GM19099 (cell line): ENCODE results near the gene NFU1.

Experiments used
- POLR2A ChIP-seq: IDR thresholded peaks from 3 replicates; pipeline ENCODE4 v1.6.1; 2011; ENCODE audit warnings: low read depth; ENCODE audit not compliant: insufficient read length; ENCODE audit errors: extremely low read depth

NFU1 gene

GRCh38 chr2:69416147-69416546, 21.1 kb downstream of the NFU1 start:
- no peak for TF ChIP-seq POLR2A

DNA sequence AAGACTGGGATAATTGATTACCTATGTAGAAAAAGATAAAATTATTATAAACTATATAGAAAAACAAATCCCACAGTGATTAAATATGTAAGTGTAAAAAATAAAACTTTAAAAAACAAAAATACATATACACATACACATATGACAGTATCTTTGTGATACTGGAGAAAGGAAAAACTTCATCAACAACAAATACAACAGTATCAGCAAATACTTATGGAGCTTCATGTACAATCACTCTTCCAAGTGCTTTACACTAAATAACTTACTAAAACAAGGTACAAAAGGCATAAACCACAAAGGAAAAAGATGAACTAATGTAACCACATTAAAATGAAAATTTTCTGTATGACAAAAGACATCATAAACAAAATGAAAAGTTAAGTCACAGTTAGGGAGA, 26.1 kb downstream of the NFU1 start:
- no peak for TF ChIP-seq POLR2A

GRCh38 chr2:69405306-69405705, 31.9 kb downstream of the NFU1 start:
- no peak for TF ChIP-seq POLR2A

GRCh38 chr2:69400121-69400520, 37.1 kb downstream of the NFU1 start:
- TF ChIP-seq POLR2A = no peak

GRCh38 chr2:69397234-69397633, 40.0 kb downstream of the NFU1 start:
- TF ChIP-seq POLR2A = no peak

DNA sequence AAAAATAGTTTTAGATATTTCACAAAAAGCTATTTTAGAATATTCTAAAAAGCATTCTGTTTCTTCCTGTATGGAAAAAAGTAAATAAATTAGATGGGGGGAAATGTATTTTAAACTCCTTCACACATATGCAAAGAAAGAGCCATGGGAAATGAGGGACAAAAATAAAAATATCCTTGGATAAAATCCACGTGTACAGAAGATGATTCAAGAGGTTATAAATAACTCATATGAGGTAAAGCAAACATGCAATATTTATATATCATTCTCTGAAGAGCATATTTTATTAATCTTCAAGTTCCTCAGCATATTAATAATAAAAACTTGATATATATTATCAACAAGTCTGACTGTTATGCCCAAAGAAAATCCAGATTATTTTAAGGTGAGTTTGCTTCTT, 41.4 kb downstream of the NFU1 start:
- TF ChIP-seq POLR2A = no peak

DNA sequence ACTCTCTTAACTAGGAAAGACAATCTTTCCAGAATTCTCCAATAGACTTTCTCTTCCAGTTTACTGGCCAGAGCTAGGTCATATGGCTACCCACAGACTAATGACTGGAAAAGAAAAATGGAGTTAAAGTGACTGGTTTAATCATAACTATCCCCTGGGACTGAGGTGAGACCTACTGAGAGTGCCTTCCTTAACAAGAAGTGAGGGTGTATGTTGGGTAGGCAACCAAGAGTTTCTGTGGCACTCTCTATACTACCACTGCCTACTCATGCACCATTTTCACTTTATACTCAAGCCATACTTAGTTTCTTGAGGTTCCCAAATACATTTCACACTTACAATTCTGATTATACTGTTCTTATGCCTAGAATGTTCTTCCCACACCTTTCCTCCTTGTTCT, 43.3 kb downstream of the NFU1 start:
- no peak for TF ChIP-seq POLR2A

- TF ChIP-seq POLR2A = no peak
Observed at GRCh38 chr2:69390471-69390870, 46.8 kb downstream of the NFU1 start.

GRCh38 chr2:69390001-69390400, 47.2 kb downstream of the NFU1 start:
- no peak for TF ChIP-seq POLR2A

GRCh38 chr2:69389271-69389670, 48.0 kb downstream of the NFU1 start:
- TF ChIP-seq POLR2A = no peak

DNA sequence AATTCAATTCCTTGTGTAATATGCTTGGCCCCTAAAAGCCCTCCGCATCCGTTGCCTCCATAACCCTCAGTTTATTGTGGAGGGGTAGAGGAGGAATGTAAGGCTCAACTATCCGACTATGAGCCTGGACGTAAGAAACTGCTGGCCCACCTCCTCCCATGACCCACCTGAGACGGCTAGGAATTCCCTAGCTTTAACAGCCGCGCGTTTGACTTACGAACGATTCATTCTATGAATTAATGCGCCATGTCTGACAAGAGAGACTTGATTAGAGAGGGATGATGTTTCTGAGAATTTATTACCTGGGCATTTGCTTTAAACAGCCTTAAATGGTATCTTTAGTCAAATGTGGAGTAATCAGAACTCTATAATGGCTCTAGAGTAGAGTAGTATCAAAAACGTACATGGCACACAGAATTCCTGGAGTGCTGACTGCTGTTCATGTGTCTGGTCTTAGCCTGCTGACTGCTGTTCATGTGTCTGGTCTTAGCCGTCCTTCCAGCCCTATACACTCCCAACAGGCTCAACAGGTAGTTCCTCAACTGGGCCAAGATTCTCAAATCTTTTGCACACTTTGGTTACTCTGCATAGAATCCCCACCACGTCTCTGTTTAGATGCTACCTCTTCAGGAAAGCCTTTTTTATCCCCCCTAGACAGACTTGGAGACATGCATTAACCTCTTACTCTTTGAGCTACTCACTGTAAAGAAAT, 49.3 kb downstream of the NFU1 start:
- TF ChIP-seq POLR2A = no peak

DNA sequence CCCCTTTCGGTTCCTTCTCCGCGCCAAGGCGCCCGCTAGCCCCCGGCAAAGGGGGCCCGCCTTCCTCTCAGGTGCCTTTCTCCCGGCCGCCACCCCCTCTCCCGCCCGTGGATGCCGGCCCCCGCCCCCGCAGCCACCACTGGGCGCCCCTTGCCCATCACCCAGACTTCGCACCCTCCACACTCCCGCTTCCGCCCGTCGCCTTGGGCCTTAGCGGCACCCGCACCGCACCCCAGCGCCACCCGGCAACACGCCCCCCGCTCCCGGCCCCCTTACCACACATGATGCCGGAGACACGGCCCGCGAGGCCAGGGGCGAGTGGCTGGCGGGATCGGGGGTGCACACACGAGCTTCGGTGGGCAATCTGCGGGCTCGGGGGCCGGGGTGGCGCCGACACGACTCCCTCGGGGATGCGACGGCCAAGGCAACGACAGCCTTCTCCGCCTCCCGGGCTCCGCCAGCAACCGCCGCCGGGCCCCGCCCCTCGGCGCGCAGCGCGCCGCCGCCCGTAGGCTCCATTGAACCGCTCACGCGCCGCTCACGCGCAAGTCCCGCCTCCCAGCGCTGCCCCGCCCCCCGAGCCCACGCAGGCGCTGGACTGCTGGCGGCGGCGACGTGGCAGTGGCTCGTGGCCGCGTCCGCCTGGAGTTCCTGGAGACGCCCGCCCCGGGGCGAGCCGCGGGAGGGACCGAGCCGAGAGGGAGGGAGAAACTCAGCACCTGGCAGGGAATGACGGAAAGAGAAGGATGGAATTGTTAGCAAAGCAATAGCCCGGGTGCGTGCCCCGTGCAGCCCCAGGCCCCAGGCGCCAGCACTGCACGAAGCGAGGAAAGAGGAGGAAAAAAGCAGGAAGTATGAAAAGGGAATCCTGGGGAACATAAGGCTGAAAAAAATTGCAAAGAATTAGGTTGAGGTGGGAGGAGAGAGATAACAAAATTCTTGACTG, 50.2 kb downstream of the NFU1 start, which contains the start of gene GFPT1:
GFPT1 (minus strand) TSS at position 439 of the 946 bp plus-strand sequence; CDS start at position 283, 156 bp downstream.
- peak; percentile 90 for TF ChIP-seq POLR2A

GRCh38 chr2:69386360-69386759, 50.9 kb downstream of the NFU1 start:
- TF ChIP-seq POLR2A = no peak

- no peak for TF ChIP-seq POLR2A
Observed at GRCh38 chr2:69385443-69386151, 51.6 kb downstream of the NFU1 start.

GRCh38 chr2:69384618-69385081, 52.6 kb downstream of the NFU1 start:
- TF ChIP-seq POLR2A = no peak
